BJ (cell line): ENCODE data around the gene CARD10. TPM values are rescaled to one million over a fixed set of nuclear protein-coding genes. Genes with fewer than 3 reads are reported as not detected.
"Not testable (repeated sequence)": the region's sequence is repeated elsewhere in the genome, so short reads cannot be mapped to it uniquely, and the experiment has no call there.

ENCODE experiments used
- CTCF ChIA-PET: fragments of 350-600 bp; formaldehyde crosslinking; extraction: SDS; loops from one replicate; lab custom pipeline; 2021; ENCODE audit warnings: antibody characterized with exemption, inconsistent platforms; lab: Yijun Ruan, JAX
- POLR2A ChIA-PET: fragments of 300-600 bp; sonication (Branson Sonifier 250); formaldehyde crosslinking; extraction: SDS; loops from one replicate; lab custom pipeline; 2021; ENCODE audit warnings: antibody characterized with exemption; lab: Charles Lee
- DNase-seq: peaks from one replicate; pipeline ENCODE4 v3.0.0-alpha.2; 2011; ENCODE audit warnings: low read depth
- H3K27me3 ChIP-seq: 2 replicates; pipeline ENCODE4 v1.6.0; 2011; ENCODE audit warnings: low read length; ENCODE audit not compliant: control insufficient read depth, insufficient read depth
- H3K36me3 ChIP-seq: 2 replicates; pipeline ENCODE4 v1.5.1; 2011; ENCODE audit warnings: low read length; ENCODE audit not compliant: control insufficient read depth, insufficient read depth
- H3K4me3 ChIP-seq: 2 replicates; pipeline ENCODE4 v1.5.1; 2011; ENCODE audit warnings: low read depth, mild to moderate bottlenecking, control low read depth, low read length
- CTCF ChIP-seq: IDR thresholded peaks from 2 replicates; pipeline ENCODE4 v1.5.1; 2011; ENCODE audit warnings: low read depth, mild to moderate bottlenecking, control low read depth, inconsistent platforms, low read length, moderate library complexity; ENCODE audit not compliant: insufficient read depth
- polyA plus RNA-seq: library from polyadenylated mRNA; depleted of rRNA; stranded (reverse); fragments of >200 nt; gene quantifications from 2 replicates; pipeline ENCODE4 v1.2.3, GENCODE V29; 2011

The CARD10 gene
- polyA plus RNA-seq, 1 experiment: 4.5 TPM

GRCh38 chr22:37533995-37534394, 14.8 kb upstream of the CARD10 start:
- CTCF ChIA-PET: interaction anchor here (0.7 to 1.4 kb wide), 3 partner anchors 58 to 110 kb away, joined by 3 to 7 read pairs (median 3); no protein-coding TSS in a partner anchor
- Histone ChIP-seq H3K4me3 (no peak overlapping the region), H3K36me3 (no peaks in the 10 kb centered on the region), H3K27me3 (no peaks in the 10 kb centered on the region)
- no peak for DNase-seq
- no peak for TF ChIP-seq CTCF
- POLR2A ChIA-PET: interaction anchor here (0.6 kb wide), 1 partner anchor 203 kb away, joined by 3 read pairs; no protein-coding TSS in a partner anchor

- no peak for TF ChIP-seq CTCF
- Histone ChIP-seq H3K36me3 (no peaks in the 10 kb centered on the region), H3K4me3 (no peak overlapping the region), H3K27me3 (no peaks in the 10 kb centered on the region)
- no peak for DNase-seq
- ChIA-PET CTCF (interaction anchor here (0.6 to 1.8 kb wide), 4 partner anchors 15 to 74 kb away, joined by 3 to 6 read pairs (median 3); no protein-coding TSS in a partner anchor), POLR2A (no interaction called here)
Measured at GRCh38 chr22:37529652-37530345, 10.6 kb upstream of the CARD10 start.

- H3K27me3 ChIP-seq, POLR2A ChIA-PET, H3K4me3 ChIP-seq, DNase-seq, H3K36me3 ChIP-seq: not testable (repeated sequence)
- CTCF ChIA-PET: interaction anchor here (0.8 to 4.4 kb wide), 5 partner anchors 9 to 133 kb away, joined by 3 to 19 read pairs (median 3); partner anchors contain the start of gene CARD10
Measured at GRCh38 chr22:37527952-37528351, 8.7 kb upstream of the CARD10 start.

- POLR2A ChIA-PET, H3K36me3 ChIP-seq: not testable (repeated sequence)
- CTCF ChIA-PET: interaction anchor here (0.8 to 4.4 kb wide), 5 partner anchors 11 to 134 kb away, joined by 3 to 19 read pairs (median 3); no protein-coding TSS in a partner anchor
Measured at GRCh38 chr22:37527081-37527752, 8.0 kb upstream of the CARD10 start.

GRCh38 chr22:37526376-37526775, 7.2 kb upstream of the CARD10 start:
- Histone ChIP-seq H3K4me3 (no peak overlapping the region), H3K27me3 (no peaks in the 10 kb centered on the region), H3K36me3 (no peaks in the 10 kb centered on the region)
- POLR2A ChIA-PET: no interaction called here
- CTCF ChIA-PET: interaction anchor here (1.2 to 4.4 kb wide), 3 partner anchors 10 to 19 kb away, joined by 3 to 19 read pairs (median 5); no protein-coding TSS in a partner anchor
- TF ChIP-seq CTCF: no peak
- DNase-seq: no peak

More at GRCh38 chr22:37527081-37527752, 8.0 kb upstream of the CARD10 start:
- not testable (repeated sequence) for H3K4me3 ChIP-seq, H3K27me3 ChIP-seq, DNase-seq
